Lung (tissue), 12 donors: ENCODE results near the gene UGP2. TPM values are rescaled to one million over a fixed set of nuclear protein-coding genes. Genes with fewer than 3 reads are reported as not detected.

Source experiments
- ATAC-seq: fragments of 200-7000 bp; cut with Tn5 transposase; one replicate; pipeline ENCODE4 v1.9.1; 2020; ENCODE audit warnings: moderate number of reproducible peaks; ENCODE audit not compliant: insufficient read depth, low FRiP score
- DNase-seq, 3 donors: peaks; one replicate each; pipeline ENCODE4 v3.0.0-alpha.2; 2013 to 2017
- H3K27ac ChIP-seq, 2 donors: one replicate each; pipeline ENCODE4 v1.5.1; 2013; ENCODE audit warnings: mild to moderate bottlenecking in 2 of 2, moderate library complexity in 2 of 2, control low read depth in 1 of 2, inconsistent platforms in 1 of 2, low read depth in 1 of 2, low read length in 1 of 2
- H3K27me3 ChIP-seq, 3 donors: one replicate each; pipeline ENCODE4 v1.5.1; 2013; ENCODE audit warnings: low read length in 2 of 3; ENCODE audit not compliant: control insufficient read depth in 3 of 3, insufficient read depth in 3 of 3
- H3K36me3 ChIP-seq, 4 donors: one replicate each; pipeline ENCODE4 v1.5.1; 2013; ENCODE audit warnings: low read length in 4 of 4, mild to moderate bottlenecking in 1 of 4, moderate library complexity in 1 of 4; ENCODE audit not compliant: control insufficient read depth in 4 of 4, insufficient read depth in 4 of 4
- H3K4me1 ChIP-seq, 5 donors: one replicate each; pipeline ENCODE4 v1.5.1; 2013; ENCODE audit warnings: low read length in 5 of 5, mild to moderate bottlenecking in 2 of 5, moderate library complexity in 1 of 5; ENCODE audit not compliant: control insufficient read depth in 5 of 5, insufficient read depth in 5 of 5
- H3K4me3 ChIP-seq: one replicate; pipeline ENCODE4 v1.5.1; 2013; ENCODE audit warnings: mild to moderate bottlenecking, control low read depth, moderate library complexity
- H3K9ac ChIP-seq, 2 donors: one replicate each; pipeline ENCODE4 v1.5.1; 2013; ENCODE audit warnings: low read length in 2 of 2, control low read depth in 1 of 2; ENCODE audit not compliant: insufficient read depth in 1 of 2
- H3K9me3 ChIP-seq, 4 donors: one replicate each; pipeline ENCODE4 v1.5.1; 2013; ENCODE audit warnings: low read length in 3 of 4, mild to moderate bottlenecking in 1 of 4, moderate library complexity in 1 of 4; ENCODE audit not compliant: control insufficient read depth in 4 of 4, insufficient read depth in 3 of 4
- CTCF ChIP-seq: IDR thresholded peaks from 2 replicates; pipeline ENCODE4 v1.5.1; 2012; ENCODE audit warnings: mild to moderate bottlenecking; ENCODE audit errors: control extremely low read depth, extremely low read depth
- WGBS, 2 donors: extraction: QIAGEN DNeasy Blood & Tissue Kit; methylation state at CpG; one replicate each; pipeline ENCODE4 v1.1.7; 2013; 5-methylcytosine and 5-hydroxymethylcytosine counted together
- polyA plus RNA-seq, 2 donors: library from polyadenylated mRNA; stranded (reverse); fragments of 200-250 nt; gene quantifications; one replicate each; pipeline ENCODE4 v1.2.1, GENCODE V29; 2013
- total RNA-seq, 2 donors: library from RNA; depleted of rRNA in 1 of 2; stranded (reverse); fragments of >200 nt in 1 of 2; gene quantifications; one replicate each; pipeline ENCODE4 v1.2.1, GENCODE V29; 2014 to 2021
- donor health status: control.
- donor health status: control.
- donor health status: Bipolar disorder and iron deficiency.
- donor health status: healthy.
- donor health status: DM: yes; HTN: yes; CAD: no.

Gene UGP2
- total and polyA plus RNA-seq, 4 donors, result 59.2 to 156 (median 107) TPM

GRCh38 chr2:63820969-63821368 lies 20.7 kb upstream of the UGP2 start:
- WGBS, 2 donors, result 85 to 93% methylated on average over 1 of the region's 1 CpG
- Histone ChIP-seq H3K4me1 (peaks cover 0 to 12% (median 0%) of the 10 kb centered on the region in 5 donors), H3K27ac (peak overlapping the region in 1 of 2 donors; percentile 33), H3K36me3 (no peaks in the 10 kb centered on the region), H3K27me3 (no peaks in the 10 kb centered on the region), H3K4me3 (no peak overlapping the region), H3K9me3 (no peaks in the 10 kb centered on the region), H3K9ac (no peak overlapping the region)
- no peak for TF ChIP-seq CTCF
- DNase-seq (no peak), ATAC-seq (no peak)

GRCh38 chr2:63821396-63821795 lies 20.3 kb upstream of the UGP2 start:
- 87 to 92% methylated on average over 3 of the region's 3 CpGs for WGBS, 2 donors

GRCh38 chr2:63822478-63822877 lies 19.2 kb upstream of the UGP2 start:
- H3K4me3 ChIP-seq, result no peak overlapping the region
- WGBS, 2 donors, result 92 to 96% methylated on average over 3 of the region's 3 CpGs
- no peaks in the 10 kb centered on the region for H3K27me3 ChIP-seq
- TF ChIP-seq CTCF, result no peak
- no peak for ATAC-seq
- no peak for DNase-seq
- no peak overlapping the region for H3K27ac ChIP-seq
- no peaks in the 10 kb centered on the region for H3K36me3 ChIP-seq
- peaks cover 0 to 12% (median 0%) of the 10 kb centered on the region in 5 donors for H3K4me1 ChIP-seq
- H3K9ac ChIP-seq, result no peak overlapping the region
- no peaks in the 10 kb centered on the region for H3K9me3 ChIP-seq

More at GRCh38 chr2:63821396-63821795, 20.3 kb upstream of the UGP2 start:
- DNase-seq (no peak), ATAC-seq (no peak)
- Histone ChIP-seq H3K9me3 (no peaks in the 10 kb centered on the region), H3K27me3 (no peaks in the 10 kb centered on the region), H3K4me3 (no peak overlapping the region), H3K27ac (peak overlapping the region in 1 of 2 donors; percentile 33), H3K9ac (no peak overlapping the region), H3K4me1 (peaks cover 0 to 12% (median 0%) of the 10 kb centered on the region in 5 donors), H3K36me3 (no peaks in the 10 kb centered on the region)
- no peak for TF ChIP-seq CTCF

- Histone ChIP-seq H3K4me3 (no peak overlapping the region), H3K4me1 (peaks cover 0 to 5% (median 0%) of the 10 kb centered on the region in 5 donors), H3K36me3 (no peaks in the 10 kb centered on the region), H3K9me3 (no peaks in the 10 kb centered on the region), H3K27ac (no peak overlapping the region), H3K27me3 (no peaks in the 10 kb centered on the region), H3K9ac (no peak overlapping the region)
- ATAC-seq (no peak), DNase-seq (no peak)
- TF ChIP-seq CTCF, result no peak
Measured at GRCh38 chr2:63827749-63828148, 13.9 kb upstream of the UGP2 start.
